Measurements from ENCODE around the gene PLXNC1. TPM values are rescaled to one million over a fixed set of nuclear protein-coding genes. Genes with fewer than 3 reads are reported as not detected.

Gene PLXNC1
- total RNA-seq, 1 donor from 2014 or later, result 15.7 TPM

GRCh38 chr12:94169495-94169894, 21.1 kb downstream of the PLXNC1 start:
- Histone ChIP-seq H3K9me3 (no peaks in the 10 kb centered on the region), H3K27ac (no peak overlapping the region), H3K27me3 (no peaks in the 10 kb centered on the region), H3K4me1 (peaks cover 17% of the 10 kb centered on the region), H3K36me3 (no peaks in the 10 kb centered on the region), H3K4me3 (no peak overlapping the region)
- ATAC-seq, result no peak
- no peak for TF ChIP-seq CTCF (IDR thresholded peaks at IDR 0.05)
- no peak for DNase-seq
- intact Hi-C loops (cut with DNase I), result no loop called here

- Histone ChIP-seq H3K27me3 (no peaks in the 10 kb centered on the region), H3K4me1 (peaks cover 22% of the 10 kb centered on the region), H3K4me3 (no peak overlapping the region), H3K9me3 (no peaks in the 10 kb centered on the region), H3K36me3 (no peaks in the 10 kb centered on the region), H3K27ac (no peak overlapping the region)
- no peak for ATAC-seq
- no peak for DNase-seq
- intact Hi-C loops (cut with DNase I), result no loop called here
- no peak for TF ChIP-seq CTCF (IDR thresholded peaks at IDR 0.05)
These were observed 21.8 kb downstream of the PLXNC1 start for GRCh38 chr12:94169966-94170689.

GRCh38 chr12:94170690-94171594, 22.6 kb downstream of the PLXNC1 start:
- DNase-seq (no peak), ATAC-seq (no peak)
- Histone ChIP-seq H3K4me3 (no peak overlapping the region), H3K36me3 (no peaks in the 10 kb centered on the region), H3K4me1 (peaks cover 26% of the 10 kb centered on the region), H3K27me3 (no peaks in the 10 kb centered on the region), H3K9me3 (no peaks in the 10 kb centered on the region), H3K27ac (no peak overlapping the region)
- intact Hi-C loops (cut with DNase I), result no loop called here
- no peak for TF ChIP-seq CTCF (IDR thresholded peaks at IDR 0.05)

GRCh38 chr12:94171595-94171930, 23.2 kb downstream of the PLXNC1 start:
- Histone ChIP-seq H3K4me1 (peaks cover 26% of the 10 kb centered on the region), H3K4me3 (no peak overlapping the region), H3K36me3 (no peaks in the 10 kb centered on the region), H3K27me3 (no peaks in the 10 kb centered on the region), H3K9me3 (no peaks in the 10 kb centered on the region), H3K27ac (no peak overlapping the region)
- intact Hi-C loops (cut with DNase I), result no loop called here
- no peak for DNase-seq
- ATAC-seq, result no peak
- no peak for TF ChIP-seq CTCF (IDR thresholded peaks at IDR 0.05)

- peaks cover 26% of the 10 kb centered on the region for H3K4me1 ChIP-seq
- H3K4me3 ChIP-seq, result no peak overlapping the region
- DNase-seq (no peak), ATAC-seq (peak; percentile 50)
- no peaks in the 10 kb centered on the region for H3K36me3 ChIP-seq
- no peak overlapping the region for H3K27ac ChIP-seq
- intact Hi-C loops (cut with DNase I), result no loop called here
- H3K27me3 ChIP-seq, result no peaks in the 10 kb centered on the region
- no peaks in the 10 kb centered on the region for H3K9me3 ChIP-seq
- no peak for TF ChIP-seq CTCF (IDR thresholded peaks at IDR 0.05)
These were observed 23.7 kb downstream of the PLXNC1 start for GRCh38 chr12:94172031-94172430.

Measured in upper lobe of right lung (tissue), 1 donor.